ENCODE measurements around the gene AKR1B15.

Gene AKR1B15

DNA sequence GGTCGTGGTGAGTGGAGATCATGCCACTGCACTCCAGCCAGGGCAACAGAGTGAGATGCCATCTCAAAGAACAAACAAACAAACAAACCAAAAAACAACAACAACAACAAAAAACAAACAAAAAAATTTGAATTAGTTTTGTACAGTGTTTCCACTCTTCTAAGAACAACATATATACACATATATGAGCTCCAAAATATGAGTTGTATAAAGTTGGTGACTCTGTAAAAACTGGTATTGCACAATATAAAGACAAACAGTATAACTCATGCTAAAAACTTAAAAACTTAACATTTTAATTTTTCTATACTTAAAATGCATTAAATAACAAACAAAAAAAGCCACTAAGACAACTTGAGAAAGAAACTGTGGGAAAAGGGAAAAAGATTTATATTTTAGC lies 46.0 kb downstream of the AKR1B15 start:
- Histone ChIP-seq H3K9ac (ENCODE audit: low read length) (no peak overlapping the region), H3K4me2 (ENCODE audit: low read length) (no peak overlapping the region), H3K9me2 (ENCODE audit: low read depth, low read length) (no peaks in the 10 kb centered on the region), H4K20me1 (ENCODE audit: insufficient read depth, low read length) (no peaks in the 10 kb centered on the region), H3K36me3 (ENCODE audit: insufficient read depth, low read length) (no peaks in the 10 kb centered on the region), H3K9me3 (ENCODE audit: low read length) (no peaks in the 10 kb centered on the region), H2AFZ (ENCODE audit: low read length) (no peak overlapping the region), H3F3A (ENCODE audit: insufficient read depth, low read length) (no peaks in the 10 kb centered on the region), H3K4me3 (ENCODE audit: low read depth, low read length, poor library complexity, severe bottlenecking) (no peak overlapping the region), H3K27ac (ENCODE audit: low read depth, low read length, poor library complexity, severe bottlenecking) (no peak overlapping the region), H3K79me2 (ENCODE audit: insufficient read depth, low read length) (no peaks in the 10 kb centered on the region), H3K4me1 (ENCODE audit: insufficient read depth, low read length, severe bottlenecking) (no peaks in the 10 kb centered on the region), H3K27me3 (ENCODE audit: insufficient read depth, low read length) (no peaks in the 10 kb centered on the region)
- no peak for TF ChIP-seq EZH2 (IDR thresholded peaks at IDR 0.05; ENCODE audit: borderline replicate concordance, low read length)
- TF ChIP-seq, protein P1, sequence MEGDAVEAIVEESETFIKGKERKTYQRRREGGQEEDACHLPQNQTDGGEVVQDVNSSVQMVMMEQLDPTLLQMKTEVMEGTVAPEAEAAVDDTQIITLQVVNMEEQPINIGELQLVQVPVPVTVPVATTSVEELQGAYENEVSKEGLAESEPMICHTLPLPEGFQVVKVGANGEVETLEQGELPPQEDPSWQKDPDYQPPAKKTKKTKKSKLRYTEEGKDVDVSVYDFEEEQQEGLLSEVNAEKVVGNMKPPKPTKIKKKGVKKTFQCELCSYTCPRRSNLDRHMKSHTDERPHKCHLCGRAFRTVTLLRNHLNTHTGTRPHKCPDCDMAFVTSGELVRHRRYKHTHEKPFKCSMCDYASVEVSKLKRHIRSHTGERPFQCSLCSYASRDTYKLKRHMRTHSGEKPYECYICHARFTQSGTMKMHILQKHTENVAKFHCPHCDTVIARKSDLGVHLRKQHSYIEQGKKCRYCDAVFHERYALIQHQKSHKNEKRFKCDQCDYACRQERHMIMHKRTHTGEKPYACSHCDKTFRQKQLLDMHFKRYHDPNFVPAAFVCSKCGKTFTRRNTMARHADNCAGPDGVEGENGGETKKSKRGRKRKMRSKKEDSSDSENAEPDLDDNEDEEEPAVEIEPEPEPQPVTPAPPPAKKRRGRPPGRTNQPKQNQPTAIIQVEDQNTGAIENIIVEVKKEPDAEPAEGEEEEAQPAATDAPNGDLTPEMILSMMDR (IDR thresholded peaks at IDR 0.05; ENCODE audit: low read length) = no peak

DNA sequence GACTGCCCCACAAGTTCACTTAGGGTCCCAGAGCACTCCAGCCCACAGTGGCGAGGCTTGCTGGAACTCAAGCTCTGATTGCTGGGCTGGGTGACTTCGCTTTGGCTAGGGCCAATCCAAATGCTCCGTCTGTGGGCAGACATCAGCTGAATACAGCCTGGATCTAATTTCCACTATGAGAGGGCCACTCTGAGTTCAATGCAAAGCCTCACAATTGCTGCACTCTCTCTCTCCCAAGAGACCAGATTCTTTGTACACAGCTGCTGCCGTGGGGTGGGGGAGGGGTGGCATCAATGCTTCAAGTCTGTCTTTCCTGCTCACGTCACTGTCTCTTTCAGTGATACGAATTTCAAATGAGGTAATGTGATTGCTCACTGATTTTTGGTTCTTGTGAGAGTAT lies 50.5 kb downstream of the AKR1B15 start:
- Histone ChIP-seq H2AFZ (ENCODE audit: low read length) (no peak overlapping the region), H3K27me3 (ENCODE audit: insufficient read depth, low read length) (no peaks in the 10 kb centered on the region), H3K4me1 (ENCODE audit: insufficient read depth, low read length, severe bottlenecking) (no peaks in the 10 kb centered on the region), H3F3A (ENCODE audit: insufficient read depth, low read length) (no peaks in the 10 kb centered on the region), H3K79me2 (ENCODE audit: insufficient read depth, low read length) (no peaks in the 10 kb centered on the region), H3K9ac (ENCODE audit: low read length) (no peak overlapping the region), H3K27ac (ENCODE audit: low read depth, low read length, poor library complexity, severe bottlenecking) (no peak overlapping the region), H3K4me3 (ENCODE audit: low read depth, low read length, poor library complexity, severe bottlenecking) (no peak overlapping the region), H3K36me3 (ENCODE audit: insufficient read depth, low read length) (no peaks in the 10 kb centered on the region), H3K9me3 (ENCODE audit: low read length) (no peaks in the 10 kb centered on the region), H3K4me2 (ENCODE audit: low read length) (no peak overlapping the region), H3K9me2 (ENCODE audit: low read depth, low read length) (no peaks in the 10 kb centered on the region), H4K20me1 (ENCODE audit: insufficient read depth, low read length) (no peaks in the 10 kb centered on the region)
- no peak for TF ChIP-seq EZH2 (IDR thresholded peaks at IDR 0.05; ENCODE audit: borderline replicate concordance, low read length)
- TF ChIP-seq, protein P1 (IDR thresholded peaks at IDR 0.05; ENCODE audit: low read length) = no peak

DNA sequence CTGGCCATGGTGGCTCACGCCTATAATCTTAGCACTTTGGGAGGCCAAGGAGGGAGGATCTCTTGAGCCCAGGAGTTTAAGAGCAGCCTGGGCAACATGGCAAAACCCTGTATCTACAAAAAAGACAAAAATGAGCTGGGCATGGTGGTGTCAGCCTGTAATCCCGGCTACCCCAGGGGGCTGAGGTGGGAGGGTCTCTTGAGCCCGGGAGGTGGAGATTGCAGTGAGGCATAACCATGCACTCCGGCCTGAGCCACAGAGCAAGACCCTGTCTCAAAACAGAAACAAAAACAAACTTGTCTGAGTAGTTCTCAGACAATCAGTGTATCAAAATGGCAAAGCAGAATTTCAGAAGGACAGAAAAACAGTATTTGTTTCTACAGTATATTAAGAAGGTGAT lies 52.5 kb downstream of the AKR1B15 start:
- Histone ChIP-seq H3K4me3 (ENCODE audit: low read depth, low read length, poor library complexity, severe bottlenecking) (no peak overlapping the region), H3K27me3 (ENCODE audit: insufficient read depth, low read length) (no peaks in the 10 kb centered on the region), H3K9ac (ENCODE audit: low read length) (no peak overlapping the region), H2AFZ (ENCODE audit: low read length) (no peak overlapping the region), H3K4me2 (ENCODE audit: low read length) (no peak overlapping the region), H3K9me3 (ENCODE audit: low read length) (no peaks in the 10 kb centered on the region), H3F3A (ENCODE audit: insufficient read depth, low read length) (no peaks in the 10 kb centered on the region), H3K79me2 (ENCODE audit: insufficient read depth, low read length) (no peaks in the 10 kb centered on the region), H3K9me2 (ENCODE audit: low read depth, low read length) (no peaks in the 10 kb centered on the region), H3K27ac (ENCODE audit: low read depth, low read length, poor library complexity, severe bottlenecking) (no peak overlapping the region), H4K20me1 (ENCODE audit: insufficient read depth, low read length) (no peaks in the 10 kb centered on the region), H3K36me3 (ENCODE audit: insufficient read depth, low read length) (no peaks in the 10 kb centered on the region), H3K4me1 (ENCODE audit: insufficient read depth, low read length, severe bottlenecking) (no peaks in the 10 kb centered on the region)
- TF ChIP-seq, protein P1 (IDR thresholded peaks at IDR 0.05; ENCODE audit: low read length) = no peak
- TF ChIP-seq EZH2 (IDR thresholded peaks at IDR 0.05; ENCODE audit: borderline replicate concordance, low read length) = no peak
